GM21529 (cell line): ENCODE results near the gene SCAF4.
"Not testable (repeated sequence)": the region's sequence is repeated elsewhere in the genome, so short reads cannot be mapped to it uniquely, and the experiment has no call there.

Experiments
- ATAC-seq: cut with Tn5 transposase; IDR thresholded peaks from one replicate; pipeline ENCODE4 v1.9.1; 2021; ENCODE audit not compliant: unreplicated experiment

The SCAF4 gene

GRCh38 chr21:31675318-31675717 lies 56.6 kb downstream of the SCAF4 start:
- ATAC-seq = no peak

- ATAC-seq = no peak
These were observed 58.5 kb downstream of the SCAF4 start for GRCh38 chr21:31673321-31673912.

GRCh38 chr21:31671931-31672330 lies 60.0 kb downstream of the SCAF4 start:
- no peak for ATAC-seq

- ATAC-seq = no peak
These were observed 60.7 kb downstream of the SCAF4 start for GRCh38 chr21:31671146-31671716.

- ATAC-seq = no peak
These were observed 61.8 kb downstream of the SCAF4 start for GRCh38 chr21:31670070-31670469.

- ATAC-seq = no peak
These were observed 63.0 kb downstream of the SCAF4 start for GRCh38 chr21:31668651-31669491.

GRCh38 chr21:31667639-31668038 lies 64.3 kb downstream of the SCAF4 start:
- ATAC-seq = no peak

- no peak for ATAC-seq
These were observed 64.8 kb downstream of the SCAF4 start for GRCh38 chr21:31667132-31667531.

GRCh38 chr21:31666445-31667010 lies 65.4 kb downstream of the SCAF4 start:
- no peak for ATAC-seq

- not testable (repeated sequence) for ATAC-seq
These were observed 66.0 kb downstream of the SCAF4 start for GRCh38 chr21:31665869-31666268.

- ATAC-seq = no peak
These were observed 66.5 kb downstream of the SCAF4 start for GRCh38 chr21:31665397-31665796.

- no peak for ATAC-seq
These were observed 68.2 kb downstream of the SCAF4 start for GRCh38 chr21:31663584-31664249.

- ATAC-seq = no peak
These were observed 71.3 kb downstream of the SCAF4 start for GRCh38 chr21:31660591-31660990.

GRCh38 chr21:31660259-31660565 lies 71.7 kb downstream of the SCAF4 start:
- ATAC-seq = peak; percentile 38

GRCh38 chr21:31659536-31660258 lies 72.2 kb downstream of the SCAF4 start, which contains the start of gene SOD1:
Gene SOD1 (plus strand): TSS chr21:31659693. CDS start chr21:31659770, 77 bp downstream.
- ATAC-seq = peak; percentile 91

- ATAC-seq = peak; percentile 16
These were observed 72.7 kb downstream of the SCAF4 start for GRCh38 chr21:31659286-31659535.

- no peak for ATAC-seq
These were observed 73.9 kb downstream of the SCAF4 start for GRCh38 chr21:31658053-31658452.

- no peak for ATAC-seq
These were observed 75.5 kb downstream of the SCAF4 start for GRCh38 chr21:31656199-31657095.

GRCh38 chr21:31654821-31655580 lies 76.9 kb downstream of the SCAF4 start:
- not testable (repeated sequence) for ATAC-seq
